Neural progenitor cell (in vitro differentiated cells): ENCODE measurements around the gene SIGLEC6.

Experiments
- CTCF ChIP-seq: fragments of 200-600 bp; sonication (generic); IDR thresholded peaks from 2 replicates; pipeline ENCODE4 v1.5.1; 2017; ENCODE audit warnings: antibody characterized with exemption, mild to moderate bottlenecking
- EZH2 ChIP-seq: fragments of 200-600 bp; sonication (generic); IDR thresholded peaks from 2 replicates; pipeline ENCODE4 v1.6.1; 2017; ENCODE audit warnings: antibody characterized with exemption, mild to moderate bottlenecking, moderate library complexity

- TF ChIP-seq CTCF, result no peak
- no peak for TF ChIP-seq EZH2
These were observed 21.4 kb downstream of the SIGLEC6 start for GRCh38 chr19:51509823-51510660.
